ENCODE data around the gene FHL5.

DNA sequence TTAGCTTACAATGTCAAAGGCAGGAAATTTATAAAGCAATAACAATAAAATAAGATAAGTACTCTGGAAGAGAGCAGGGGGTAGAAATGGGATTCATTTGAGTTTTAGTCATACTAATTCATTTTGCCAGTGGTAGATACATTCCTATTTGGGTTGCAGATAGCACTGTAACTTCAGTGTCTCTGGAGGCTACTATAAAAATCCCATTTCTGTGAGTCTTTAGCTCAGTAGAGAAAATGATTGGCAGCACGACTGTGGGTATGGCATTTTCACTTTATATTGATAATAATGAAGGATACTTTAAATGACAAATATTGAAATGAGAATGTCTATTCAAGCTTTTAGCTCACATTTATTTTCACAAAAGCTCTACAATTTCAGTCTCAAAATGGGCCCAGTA, 93.6 kb downstream of the FHL5 start:
- TF ChIP-seq, protein P1, sequence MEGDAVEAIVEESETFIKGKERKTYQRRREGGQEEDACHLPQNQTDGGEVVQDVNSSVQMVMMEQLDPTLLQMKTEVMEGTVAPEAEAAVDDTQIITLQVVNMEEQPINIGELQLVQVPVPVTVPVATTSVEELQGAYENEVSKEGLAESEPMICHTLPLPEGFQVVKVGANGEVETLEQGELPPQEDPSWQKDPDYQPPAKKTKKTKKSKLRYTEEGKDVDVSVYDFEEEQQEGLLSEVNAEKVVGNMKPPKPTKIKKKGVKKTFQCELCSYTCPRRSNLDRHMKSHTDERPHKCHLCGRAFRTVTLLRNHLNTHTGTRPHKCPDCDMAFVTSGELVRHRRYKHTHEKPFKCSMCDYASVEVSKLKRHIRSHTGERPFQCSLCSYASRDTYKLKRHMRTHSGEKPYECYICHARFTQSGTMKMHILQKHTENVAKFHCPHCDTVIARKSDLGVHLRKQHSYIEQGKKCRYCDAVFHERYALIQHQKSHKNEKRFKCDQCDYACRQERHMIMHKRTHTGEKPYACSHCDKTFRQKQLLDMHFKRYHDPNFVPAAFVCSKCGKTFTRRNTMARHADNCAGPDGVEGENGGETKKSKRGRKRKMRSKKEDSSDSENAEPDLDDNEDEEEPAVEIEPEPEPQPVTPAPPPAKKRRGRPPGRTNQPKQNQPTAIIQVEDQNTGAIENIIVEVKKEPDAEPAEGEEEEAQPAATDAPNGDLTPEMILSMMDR (conservative IDR thresholded peaks at IDR 0.05; ENCODE audit: low read depth, low read length) = no peak
- no peak for TF ChIP-seq EZH2 (IDR thresholded peaks at IDR 0.05; ENCODE audit: low read length, unreplicated experiment)
